Measurements from ENCODE around the gene SELENON. TPM values are rescaled to one million over a fixed set of nuclear protein-coding genes. Genes with fewer than 3 reads are reported as not detected.

The SELENON gene
- total and polyA plus RNA-seq, 8 donors = 1.7 to 81.1 (median 20.0) TPM

GRCh38 chr1:25810341-25811299, 10.6 kb downstream of the SELENON start:
- no peaks in the 10 kb centered on the region for H3K9me3 ChIP-seq
- H3K4me3 ChIP-seq = no peak overlapping the region
- TF ChIP-seq POLR2AphosphoS5 (IDR thresholded peaks at IDR 0.05) = peak in 1 of 3 donors; percentile 34
- no peak for TF ChIP-seq POLR2A (IDR thresholded peaks at IDR 0.05)
- TF ChIP-seq CTCF (IDR thresholded peaks at IDR 0.05) = peak in 5 of 7 experiments; percentile 86 to 96 (median 93)
- no peak for TF ChIP-seq EP300 (IDR thresholded peaks at IDR 0.05)
- peaks cover 46 to 95% (median 84%) of the 10 kb centered on the region in 4 donors for H3K36me3 ChIP-seq
- peak overlapping the region in 2 of 5 donors; percentile 19 to 36 for H3K27ac ChIP-seq
- WGBS, 5 donors = 32 to 45% (median 35%) methylated on average over 10 to 21 of the region's 21 CpGs
- DNase-seq = peak; percentile 79 to 85
- intact Hi-C loops (cut with DNase I; ENCODE audit: low total_unique reads) = no loop called here
- H3K4me1 ChIP-seq = peaks cover 9 to 56% (median 41%) of the 10 kb centered on the region in 4 donors
- H3K27me3 ChIP-seq = no peaks in the 10 kb centered on the region

- peaks cover 46 to 95% (median 87%) of the 10 kb centered on the region in 4 donors for H3K36me3 ChIP-seq
- intact Hi-C loops (cut with DNase I; ENCODE audit: low total_unique reads) = no loop called here
- 87 to 96% (median 93%) methylated on average over 6 to 13 of the region's 13 CpGs for WGBS, 5 donors
- peaks cover 0 to 46% (median 32%) of the 10 kb centered on the region in 4 donors for H3K4me1 ChIP-seq
- H3K27ac ChIP-seq = no peak overlapping the region
- no peak overlapping the region for H3K4me3 ChIP-seq
- H3K27me3 ChIP-seq = no peaks in the 10 kb centered on the region
- no peak for DNase-seq
- TF ChIP-seq EP300 (IDR thresholded peaks at IDR 0.05) (no peak), CTCF (IDR thresholded peaks at IDR 0.05) (no peak), POLR2AphosphoS5 (IDR thresholded peaks at IDR 0.05) (no peak), POLR2A (IDR thresholded peaks at IDR 0.05) (no peak)
- no peaks in the 10 kb centered on the region for H3K9me3 ChIP-seq
These were observed 11.5 kb downstream of the SELENON start for GRCh38 chr1:25811384-25812082.

- Histone ChIP-seq H3K27ac (no peak overlapping the region), H3K27me3 (no peaks in the 10 kb centered on the region), H3K9me3 (no peaks in the 10 kb centered on the region), H3K4me1 (peaks cover 5 to 38% (median 26%) of the 10 kb centered on the region in 4 donors), H3K4me3 (no peak overlapping the region), H3K36me3 (peaks cover 41 to 80% (median 76%) of the 10 kb centered on the region in 4 donors)
- intact Hi-C loops (cut with DNase I; ENCODE audit: low total_unique reads) = no loop called here
- no peak for DNase-seq
- TF ChIP-seq CTCF (IDR thresholded peaks at IDR 0.05) = no peak
- TF ChIP-seq EP300 (IDR thresholded peaks at IDR 0.05) = no peak
- TF ChIP-seq POLR2AphosphoS5 (IDR thresholded peaks at IDR 0.05) = no peak
- no peak for TF ChIP-seq POLR2A (IDR thresholded peaks at IDR 0.05)
- WGBS, 5 donors = 81 to 85% (median 83%) methylated on average over 11 of the region's 11 CpGs
These were observed 13.2 kb downstream of the SELENON start for GRCh38 chr1:25813071-25813733.
